HCT116 (cell line): ENCODE measurements around the gene GATAD2B. TPM values are rescaled to one million over a fixed set of nuclear protein-coding genes. Genes with fewer than 3 reads are reported as not detected.

Experiments
- ATAC-seq: fragments of 200-7000 bp; cut with Tn5 transposase; 2 replicates; pipeline ENCODE4 v1.9.1; 2020; ENCODE audit warnings: mild to moderate bottlenecking, moderate library complexity
- BruUV-seq: library from RNA; stranded (reverse); fragments of 400-500 nt; replicated peaks from 2 replicates; lab custom pipeline; 2021; lab: Mats Ljungman, UMichigan
- CTCF ChIA-PET: fragments of 300-600 bp; sonication (Branson Sonifier 250); formaldehyde crosslinking; loops from one replicate; lab custom pipeline; 2021; ENCODE audit warnings: antibody characterized with exemption; lab: Charles Lee
- POLR2A ChIA-PET: fragments of 300-600, 350-600 bp; sonication (Branson Sonifier 250); formaldehyde crosslinking; loops from one replicate; lab custom pipeline; 2021; ENCODE audit warnings: antibody characterized with exemption; lab: Charles Lee
- RAD21 ChIA-PET, 2 experiments: fragments of 300-600 bp; sonication (Branson Sonifier 250); formaldehyde crosslinking; loops; one replicate each; lab custom pipeline; 2023; ENCODE audit warnings: low total read pairs in 2 of 2; ENCODE audit not compliant: uncharacterized antibody in 2 of 2, unreplicated experiment in 2 of 2, low non-redundant PET in 1 of 2; lab: Charles Lee
- DNase-seq: peaks from one replicate; pipeline ENCODE4 v3.0.0-alpha.2; 2010; ENCODE audit warnings: low read depth, low spot score
- H2AFZ ChIP-seq: fragments of 200-600 bp; shearing (Covaris generic), sonication (generic); 2 replicates; pipeline ENCODE4 v1.6.1; 2017; ENCODE audit warnings: low read depth, mixed run types, mixed read lengths, antibody characterized with exemption, low read length; ENCODE audit not compliant: poor library complexity, severe bottlenecking
- H3K27ac ChIP-seq: 2 replicates; pipeline ENCODE4 v1.5.1; 2012; ENCODE audit warnings: low read depth, low read length
- H3K27me3 ChIP-seq: fragments of 200-600 bp; sonication (generic); 2 replicates; pipeline ENCODE4 v1.6.1; 2016; ENCODE audit warnings: mixed run types, low read length, mixed read lengths; ENCODE audit not compliant: insufficient read depth
- H3K36me3 ChIP-seq, 2 experiments: fragments of 200-500 bp in 1 of 2; fragments of 200-600 bp in 1 of 2; sonication (Bioruptor generic) in 1 of 2; sonication (generic) in 1 of 2; 2 replicates each; pipeline versions ENCODE4 v1.5.1 to v1.6.1; 2014 to 2016; ENCODE audit warnings: low read length in 2 of 2, inconsistent platforms in 1 of 2, mixed read lengths in 1 of 2, mixed run types in 1 of 2; ENCODE audit not compliant: insufficient read depth in 2 of 2, control insufficient read depth in 1 of 2
- H3K4me1 ChIP-seq, 2 experiments: fragments of 200-600 bp in 1 of 2; sonication (generic) in 1 of 2; 2 replicates each; pipeline versions ENCODE4 v1.5.1 to v1.6.1; 2012 to 2017; ENCODE audit warnings: low read length in 2 of 2, inconsistent platforms in 1 of 2, mild to moderate bottlenecking in 1 of 2, mixed read lengths in 1 of 2, mixed run types in 1 of 2, moderate library complexity in 1 of 2; ENCODE audit not compliant: insufficient read depth in 2 of 2, control insufficient read depth in 1 of 2
- H3K4me2 ChIP-seq: fragments of 200-600 bp; sonication (generic); 2 replicates; pipeline ENCODE4 v1.6.1; 2017; ENCODE audit warnings: mixed run types, low read length, mixed read lengths
- H3K4me3 ChIP-seq, 2 experiments: fragments of 200-600 bp in 1 of 2; sonication (generic) in 1 of 2; replicated peaks in 1 of 2; 2 replicates each; pipeline ENCODE4 v1.5.1; 2011 to 2016; ENCODE audit warnings: low read length in 2 of 2, control low read depth in 1 of 2, low read depth in 1 of 2, mild to moderate bottlenecking in 1 of 2, mixed read lengths in 1 of 2, mixed run types in 1 of 2
- H3K79me2 ChIP-seq: fragments of 200-600 bp; sonication (generic); 2 replicates; pipeline ENCODE4 v1.6.1; 2017; ENCODE audit warnings: mild to moderate bottlenecking, mixed run types, low read length, moderate library complexity, mixed read lengths; ENCODE audit not compliant: insufficient read depth
- H3K9ac ChIP-seq: fragments of 200-600 bp; sonication (generic); 2 replicates; pipeline ENCODE4 v1.6.1; 2016; ENCODE audit warnings: low read length, mixed read lengths
- H3K9me2 ChIP-seq: fragments of 200-600 bp; sonication (generic), shearing (Covaris generic); 2 replicates; pipeline ENCODE4 v1.6.1; 2017; ENCODE audit warnings: mixed run types, mild to moderate bottlenecking, moderate library complexity; ENCODE audit not compliant: insufficient read depth
- H3K9me3 ChIP-seq, 2 experiments: fragments of 200-500 bp in 1 of 2; fragments of 200-600 bp in 1 of 2; sonication (Bioruptor generic) in 1 of 2; sonication (generic) in 1 of 2; 2 replicates each; pipeline ENCODE4 v1.6.1; 2014 to 2017; ENCODE audit warnings: low read length in 2 of 2, mixed read lengths in 2 of 2, inconsistent platforms in 1 of 2, low read depth in 1 of 2, mild to moderate bottlenecking in 1 of 2, mixed run types in 1 of 2, moderate library complexity in 1 of 2; ENCODE audit not compliant: control insufficient read depth in 1 of 2, insufficient read depth in 1 of 2
- H4K20me1 ChIP-seq: fragments of 200-600 bp; sonication (generic), shearing (Covaris generic); 2 replicates; pipeline ENCODE4 v1.6.1; 2017; ENCODE audit warnings: mixed run types, mild to moderate bottlenecking, moderate library complexity; ENCODE audit not compliant: insufficient read depth
- ATF3 ChIP-seq: IDR thresholded peaks from 2 replicates; pipeline ENCODE4 v1.6.1; 2012
- CBX3 ChIP-seq: IDR thresholded peaks from 2 replicates; pipeline ENCODE4 v1.6.1; 2012; ENCODE audit warnings: low read depth
- CEBPB ChIP-seq: IDR thresholded peaks from 2 replicates; pipeline ENCODE4 v1.6.1; 2012; ENCODE audit warnings: low read depth
- CTCF ChIP-seq, 3 experiments: fragments of 200-600 bp in 1 of 3; sonication (generic) in 1 of 3; IDR thresholded peaks in 2 of 3; conservative IDR thresholded peaks in 1 of 3; 2 replicates each; pipeline ENCODE4 v1.5.1; 2012 to 2017; ENCODE audit warnings: low read depth in 2 of 3, low read length in 2 of 3, antibody characterized with exemption in 1 of 3, borderline replicate concordance in 1 of 3, control low read depth in 1 of 3, mild to moderate bottlenecking in 1 of 3, mixed read lengths in 1 of 3, mixed run types in 1 of 3, moderate library complexity in 1 of 3; ENCODE audit not compliant: insufficient read depth in 1 of 3
- EGR1 ChIP-seq: IDR thresholded peaks from 2 replicates; pipeline ENCODE4 v1.6.1; 2012; ENCODE audit warnings: low read depth
- ELF1 ChIP-seq: IDR thresholded peaks from 2 replicates; pipeline ENCODE4 v1.6.1; 2012; ENCODE audit warnings: low read depth, borderline replicate concordance
- EZH2 ChIP-seq: fragments of 200-600 bp; sonication (generic); IDR thresholded peaks from 2 replicates; pipeline ENCODE4 v1.6.1; 2017; ENCODE audit warnings: antibody characterized with exemption, mixed run types
- FOSL1 ChIP-seq: IDR thresholded peaks from 2 replicates; pipeline ENCODE4 v1.6.1; 2012; ENCODE audit warnings: low read depth
- POLR2A ChIP-seq: IDR thresholded peaks from 2 replicates; pipeline ENCODE4 v1.7.0; 2011; ENCODE audit warnings: borderline replicate concordance; ENCODE audit not compliant: insufficient read depth, insufficient read length; ENCODE audit errors: extremely low read depth
- POLR2AphosphoS5 ChIP-seq: IDR thresholded peaks from 2 replicates; pipeline ENCODE4 v1.6.1; 2011; ENCODE audit warnings: mild to moderate bottlenecking, low read depth, low read length, moderate library complexity
- SIN3A ChIP-seq: IDR thresholded peaks from 2 replicates; pipeline ENCODE4 v1.6.1; 2012; ENCODE audit warnings: low read depth
- SP1 ChIP-seq: IDR thresholded peaks from 2 replicates; pipeline ENCODE4 v1.6.1; 2012; ENCODE audit warnings: low read depth
- SRF ChIP-seq: IDR thresholded peaks from 2 replicates; pipeline ENCODE4 v1.6.1; 2012; ENCODE audit warnings: low read depth
- TCF7L2 ChIP-seq: IDR thresholded peaks from 2 replicates; pipeline ENCODE4 v1.7.0; 2011; ENCODE audit warnings: borderline replicate concordance, inconsistent platforms; ENCODE audit not compliant: insufficient read depth, insufficient read length; ENCODE audit errors: extremely low read depth
- YY1 ChIP-seq: IDR thresholded peaks from 2 replicates; pipeline ENCODE4 v1.6.1; 2011; ENCODE audit warnings: low read length, low read depth, moderate library complexity, mild to moderate bottlenecking; ENCODE audit not compliant: insufficient replicate concordance; ENCODE audit errors: extremely low read depth
- ZBTB33 ChIP-seq: IDR thresholded peaks from 2 replicates; pipeline ENCODE4 v1.6.1; 2011; ENCODE audit warnings: mild to moderate bottlenecking, low read length, moderate library complexity; ENCODE audit not compliant: insufficient replicate concordance; ENCODE audit errors: extremely low read depth
- ZNF274 ChIP-seq: fragments of 200-500 bp; sonication (Bioruptor generic); IDR thresholded peaks from 2 replicates; pipeline ENCODE4 v1.6.1; 2014; ENCODE audit warnings: mild to moderate bottlenecking, low read depth, low read length, inconsistent platforms
- intact Hi-C: fragments of 100-400 bp; cut with micrococcal nuclease; formaldehyde crosslinking; loops from 2 replicates; pipeline ENCODE4 v1.10.0; 2022
- total RNA-seq: library from RNA; stranded (reverse); gene quantifications from one replicate; pipeline ENCODE4 v1.2.1, GENCODE V29; 2021; ENCODE audit not compliant: unreplicated experiment

The GATAD2B gene
- total RNA-seq, 1 experiment from 2014 or later: 50.2 TPM

- intact Hi-C loops: loop anchor here (5.0 kb wide), 1 partner anchor 169 kb away; the partner anchor contains the start of gene CREB3L4
- H3K9ac ChIP-seq: no peak overlapping the region
- POLR2A ChIA-PET: interaction anchor here (1.6 kb wide), 1 partner anchor 192 kb away, joined by 5 read pairs; no protein-coding TSS in a partner anchor
- H3K4me3 ChIP-seq: no peak overlapping the region
- no peaks in the 10 kb centered on the region for H3K27me3 ChIP-seq
- no peaks in the 10 kb centered on the region for H3K36me3 ChIP-seq
- ATAC-seq (no peak), DNase-seq (no peak)
- CTCF ChIA-PET: interaction anchor here (1.7 to 2.7 kb wide), 2 partner anchors 169 to 188 kb away, joined by 4 to 17 read pairs; partner anchors contain the start of genes CREB3L4 and RAB13
- RAD21 ChIA-PET: interaction anchor here (1.0 to 2.2 kb wide), 2 partner anchors 148 to 188 kb away, joined by 3 to 10 read pairs; partner anchors contain the start of genes DENND4B (in 1 of the 2) and RAB13 (in 1 of the 2)
- H3K4me1 ChIP-seq: no peaks in the 10 kb centered on the region
- no TSS peak for BruUV-seq
- no peaks in the 10 kb centered on the region for H3K79me2 ChIP-seq
- no peak overlapping the region for H3K4me2 ChIP-seq
- TF ChIP-seq ELF1 (no peak), EZH2 (no peak), POLR2AphosphoS5 (no peak), TCF7L2 (no peak), SP1 (no peak), SRF (no peak), ZBTB33 (no peak), SIN3A (no peak), POLR2A (no peak), CBX3 (no peak), YY1 (no peak), EGR1 (no peak), CEBPB (no peak), FOSL1 (no peak), ATF3 (no peak), CTCF (IDR thresholded peaks at IDR 0.05 in 2 of 3, conservative IDR thresholded peaks at IDR 0.05 in 1 of 3; ENCODE audit: borderline replicate concordance in 1 of 3, insufficient read depth in 1 of 3, low read depth in 2 of 3, low read length in 2 of 3) (no peak), ZNF274 (no peak)
- no peaks in the 10 kb centered on the region for H3K9me3 ChIP-seq
- no peaks in the 10 kb centered on the region for H3K9me2 ChIP-seq
- no peak overlapping the region for H2AFZ ChIP-seq
- no peak overlapping the region for H3K27ac ChIP-seq
- no peaks in the 10 kb centered on the region for H4K20me1 ChIP-seq
Measured at GRCh38 chr1:153798468-153798780, 124.3 kb downstream of the GATAD2B start.
